GM21447 (cell line): ENCODE measurements around the gene TSPAN18.

Experiments used
- ATAC-seq: cut with Tn5 transposase; IDR thresholded peaks from one replicate; pipeline ENCODE4 v1.9.1; 2021; ENCODE audit not compliant: unreplicated experiment

Gene TSPAN18

DNA sequence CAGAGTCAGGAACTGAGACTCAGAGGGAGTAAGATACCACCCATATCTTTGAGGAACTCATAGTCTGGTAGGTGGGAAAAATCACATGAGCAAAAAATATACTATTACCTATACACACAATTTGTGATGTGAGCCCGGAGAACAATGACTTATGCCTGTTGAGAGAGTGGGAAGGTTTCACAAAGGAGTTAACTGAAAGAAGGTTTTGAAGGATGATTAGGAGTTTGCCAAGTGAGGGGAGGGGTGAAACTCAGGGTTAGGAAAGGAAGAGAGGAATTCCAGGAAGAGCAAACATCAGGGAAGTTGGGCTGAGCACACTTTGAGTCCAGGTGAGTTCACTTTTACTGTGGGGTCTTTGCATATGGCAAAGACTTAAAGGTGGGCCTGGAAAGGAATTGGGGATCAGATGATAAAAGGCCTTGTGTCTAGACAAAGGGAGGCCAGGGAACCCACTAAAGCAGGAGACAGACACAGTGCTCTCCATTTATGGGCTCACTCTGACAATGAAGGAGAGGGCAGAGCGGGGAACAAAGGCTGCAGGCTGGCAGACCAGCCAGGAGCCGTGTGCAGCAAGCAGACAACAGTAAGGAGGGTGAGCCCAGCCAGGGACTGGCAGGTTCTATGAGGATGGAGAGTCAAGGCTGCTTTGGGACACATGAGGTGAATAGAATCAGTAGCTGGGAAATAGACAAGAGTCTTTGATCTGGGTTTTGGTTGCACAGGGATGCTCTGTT, 33.1 kb downstream of the TSPAN18 start:
- ATAC-seq: no peak

DNA sequence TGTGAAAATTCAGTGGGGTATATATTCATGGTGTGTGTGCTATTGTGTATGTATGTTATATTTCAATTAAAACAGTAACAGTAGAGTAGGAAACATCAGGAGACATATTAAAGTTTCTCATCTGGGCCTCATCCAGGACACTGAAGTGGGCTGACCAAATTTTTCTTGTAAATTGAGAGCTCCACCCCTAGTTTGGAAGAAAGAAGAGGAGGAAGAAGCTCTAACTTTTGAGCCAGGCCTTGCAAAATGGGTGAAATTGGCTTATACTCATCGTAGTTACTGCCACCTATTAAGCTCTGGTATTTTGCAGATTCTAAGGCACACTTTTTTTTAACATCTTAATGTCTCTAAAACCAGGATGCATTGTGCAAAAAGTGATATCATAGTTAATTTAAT, 33.7 kb downstream of the TSPAN18 start:
- no peak for ATAC-seq

DNA sequence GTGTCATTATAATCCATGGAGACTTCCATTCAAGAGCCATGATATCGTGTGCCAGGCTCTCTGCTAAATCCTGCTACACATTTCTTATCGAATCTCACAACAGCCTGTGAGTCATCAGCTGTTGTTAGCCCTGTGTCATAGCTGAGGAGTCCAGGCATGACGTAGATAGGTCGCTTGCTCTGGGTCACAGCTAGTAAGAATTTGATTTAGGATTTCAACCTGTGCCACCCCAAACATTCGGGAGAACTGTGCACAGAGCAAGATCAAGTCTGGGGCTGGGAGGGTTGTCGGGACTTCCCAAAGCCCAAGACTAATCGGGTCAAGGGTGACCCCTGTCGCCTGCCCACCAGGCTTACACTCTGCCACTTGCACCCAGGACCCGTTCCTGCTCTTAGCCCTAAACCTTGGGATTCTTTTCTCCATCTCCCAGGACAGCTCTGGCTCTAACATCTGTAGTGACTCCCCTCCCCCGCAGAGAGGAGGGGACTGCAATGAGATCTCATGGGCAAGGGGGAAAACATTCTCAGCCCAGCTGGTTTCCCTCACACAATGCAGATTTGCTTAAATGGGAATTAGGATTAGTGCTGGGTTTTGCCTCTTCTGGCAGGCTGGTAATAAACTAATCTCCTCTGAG, 34.3 kb downstream of the TSPAN18 start:
- no peak for ATAC-seq

DNA sequence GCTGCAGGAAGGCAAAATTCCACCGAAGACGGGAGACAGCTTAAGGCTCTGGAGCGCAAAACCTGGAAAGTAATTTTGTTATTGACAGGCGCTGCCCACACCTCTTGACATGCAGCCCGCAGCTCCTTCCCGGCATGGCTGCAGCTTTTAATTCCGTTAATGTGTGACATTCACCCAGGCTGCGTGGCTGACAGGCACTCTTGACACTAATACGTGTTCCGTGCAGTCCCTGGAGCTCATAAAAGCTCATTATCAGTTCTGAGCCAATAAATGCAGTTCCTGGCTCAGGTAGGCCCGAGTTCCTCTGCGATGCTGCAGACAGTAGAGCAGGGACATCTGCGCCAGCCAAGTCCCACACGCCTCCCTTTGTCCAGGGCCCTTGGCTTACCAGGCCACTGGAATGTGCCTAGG, 34.8 kb downstream of the TSPAN18 start:
- ATAC-seq: no peak

DNA sequence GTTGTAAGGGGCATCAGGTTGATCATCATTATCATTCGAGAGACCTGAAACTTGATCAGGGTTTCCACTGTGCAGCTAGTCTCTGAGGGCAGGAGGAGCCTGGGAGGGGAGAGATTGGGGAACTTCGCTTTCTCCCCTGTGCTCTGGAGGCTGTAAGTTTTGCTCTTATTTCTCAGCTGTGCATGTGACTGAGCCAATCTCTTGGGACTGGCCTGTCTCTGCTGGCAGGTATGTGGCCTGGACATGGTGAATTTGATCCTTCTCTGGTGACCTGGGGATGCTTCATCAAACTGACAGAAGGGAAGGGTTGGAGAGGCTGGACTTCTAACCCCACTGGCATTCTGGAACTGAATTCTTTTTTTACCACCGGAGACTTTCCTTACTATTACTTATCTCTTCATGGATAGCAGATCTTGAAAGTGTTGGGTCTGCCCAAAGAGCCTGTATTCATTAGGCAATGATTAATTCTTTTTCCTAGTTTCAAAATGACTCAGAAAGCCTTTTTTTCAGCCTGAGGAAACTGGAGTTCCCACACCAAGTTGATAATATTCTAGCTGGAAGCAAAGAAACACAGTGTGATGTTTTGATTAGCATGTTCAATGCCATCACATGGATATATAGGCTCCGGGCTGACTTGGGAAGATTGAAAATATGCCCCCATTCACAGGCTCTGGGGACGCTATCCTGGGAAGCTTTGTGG, 36.5 kb downstream of the TSPAN18 start:
- no peak for ATAC-seq

DNA sequence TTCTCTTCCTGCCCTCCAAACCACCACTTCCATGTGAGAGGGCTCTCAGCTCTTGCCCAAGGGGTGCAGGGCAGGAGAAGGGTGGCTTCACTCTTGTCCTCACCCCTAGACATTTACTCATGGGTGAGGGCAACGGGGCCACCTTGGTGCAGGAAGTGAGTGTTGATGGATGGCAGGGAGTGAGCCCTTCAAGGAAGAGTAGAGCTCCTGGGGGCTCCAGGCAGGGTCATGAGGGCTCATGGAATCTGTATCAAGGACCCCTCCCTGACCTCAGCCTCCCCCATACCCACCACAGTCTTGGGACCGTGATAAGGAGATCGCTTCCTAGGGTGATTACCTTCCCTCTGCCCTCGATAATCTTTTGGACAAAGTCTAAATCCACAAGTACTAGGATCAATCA, 37.8 kb downstream of the TSPAN18 start:
- no peak for ATAC-seq

DNA sequence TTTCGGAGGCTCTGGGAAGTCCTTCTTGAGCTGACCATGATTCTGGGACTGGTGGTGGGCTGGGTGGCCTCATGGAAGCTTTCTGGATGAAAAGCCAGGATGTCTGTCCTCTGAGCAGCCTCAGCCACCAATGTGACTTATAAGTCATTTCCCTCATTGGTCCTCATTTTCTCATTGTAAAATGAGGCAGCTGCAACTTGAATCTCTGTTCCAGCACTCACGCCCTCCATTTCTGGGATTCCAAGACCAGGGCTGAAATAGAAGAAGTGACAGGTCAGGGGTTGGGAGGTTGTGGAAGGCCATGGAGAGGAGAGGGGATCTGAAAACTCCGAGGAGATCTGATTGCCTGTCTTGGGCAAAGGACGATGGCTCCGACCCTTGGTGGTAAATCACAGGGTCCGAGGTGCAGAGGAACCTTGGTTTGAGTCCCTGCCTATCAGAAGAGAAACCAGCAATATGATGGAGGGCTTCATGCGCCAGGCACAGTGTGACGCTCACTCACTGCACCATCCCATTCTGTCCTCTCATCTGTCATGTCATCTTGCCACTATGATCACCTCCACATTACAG, 38.3 kb downstream of the TSPAN18 start:
- ATAC-seq: no peak

DNA sequence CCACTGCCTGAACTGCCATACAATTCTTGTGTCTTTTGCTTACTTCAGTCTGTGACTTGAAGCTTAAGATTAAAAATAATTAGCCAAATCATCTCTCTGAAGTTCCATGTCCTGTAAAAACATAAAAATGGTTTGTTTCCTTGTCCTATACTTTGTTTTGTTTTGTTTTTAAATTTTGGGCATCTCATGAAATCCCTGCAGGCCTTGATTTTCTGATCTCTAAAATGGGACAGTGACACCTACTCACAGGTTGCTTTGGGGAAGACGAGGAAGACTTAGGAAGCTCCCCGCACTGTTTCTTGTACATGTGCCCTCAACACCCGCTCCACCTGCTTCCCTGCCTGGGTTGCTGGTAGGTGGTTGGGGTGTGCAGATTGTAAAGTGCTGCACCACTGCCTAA, 38.9 kb downstream of the TSPAN18 start:
- no peak for ATAC-seq

DNA sequence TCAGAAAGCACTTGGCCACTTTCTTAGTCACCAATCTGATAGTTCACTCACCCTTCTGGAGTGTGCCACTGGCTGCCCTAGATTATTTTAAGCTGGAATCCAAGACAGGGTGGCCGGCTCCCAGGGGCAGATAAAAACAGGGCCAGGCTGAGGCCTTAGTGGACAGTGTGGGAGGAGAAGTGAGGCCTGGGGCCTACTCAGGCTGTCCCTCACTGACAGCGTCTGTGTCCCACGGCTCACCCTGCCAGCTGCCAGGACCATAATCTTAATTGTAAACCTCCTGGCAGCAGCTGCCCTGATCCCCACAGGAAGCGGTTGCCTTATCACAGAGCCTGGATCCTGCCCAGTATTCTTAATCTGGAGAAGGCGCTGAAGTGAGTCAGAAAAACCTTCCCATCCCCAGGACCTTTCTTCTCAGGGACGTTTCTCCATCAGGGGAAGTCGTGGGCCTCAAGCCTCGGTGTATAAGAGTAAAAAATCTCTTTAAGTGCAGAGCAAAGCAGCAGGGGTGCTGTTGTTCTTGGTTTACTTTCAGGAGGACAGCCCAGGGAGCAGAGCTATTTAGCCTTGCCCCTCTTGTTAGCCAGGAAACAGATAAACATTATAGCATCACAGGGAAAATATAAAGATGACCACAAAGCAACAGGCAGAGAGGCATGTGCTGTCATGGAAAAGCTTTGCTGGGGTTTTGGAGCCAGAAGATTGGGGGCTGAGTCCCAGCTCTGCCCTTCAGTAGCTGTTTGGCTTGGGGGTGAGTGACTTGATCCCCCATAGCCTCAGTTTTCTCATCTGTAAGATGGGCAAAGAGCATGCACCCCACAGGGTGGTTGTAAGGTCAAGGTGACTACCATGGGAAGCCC, 39.6 kb downstream of the TSPAN18 start:
- ATAC-seq: no peak

DNA sequence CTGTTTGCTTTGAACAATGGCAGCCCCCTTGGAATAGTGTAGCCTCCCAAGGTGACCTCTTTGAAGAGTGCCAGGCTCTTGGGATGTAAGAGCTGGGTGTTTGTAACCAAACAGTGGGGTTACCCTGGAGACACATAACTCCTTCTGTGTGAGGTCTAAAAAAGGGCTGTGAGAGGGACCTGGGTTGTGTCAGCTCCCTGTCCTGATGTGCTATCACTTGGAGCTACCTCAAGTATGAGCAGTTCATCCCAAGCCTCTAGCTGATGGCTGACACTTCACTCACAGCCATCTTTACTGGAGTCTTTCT, 40.2 kb downstream of the TSPAN18 start:
- ATAC-seq: no peak

DNA sequence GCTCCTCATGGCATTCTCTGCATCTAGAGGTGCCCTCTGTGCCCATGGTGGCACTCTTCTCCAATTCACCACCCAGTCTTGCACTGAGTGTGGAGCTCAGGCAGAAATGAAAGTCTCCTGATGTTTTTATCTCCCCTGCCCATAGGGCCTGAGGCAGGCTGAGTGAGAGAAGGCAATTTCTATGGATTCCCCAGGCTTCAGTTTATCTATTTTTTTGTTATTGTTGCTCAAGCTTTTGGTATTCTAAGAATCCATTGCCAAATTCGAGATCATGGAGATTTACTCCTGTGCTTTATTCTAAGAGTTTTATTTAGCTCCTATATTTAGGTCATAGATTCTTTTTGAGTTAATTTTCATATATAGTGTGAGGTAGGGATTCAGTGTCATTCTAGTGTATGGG, 40.7 kb downstream of the TSPAN18 start:
- no peak for ATAC-seq

DNA sequence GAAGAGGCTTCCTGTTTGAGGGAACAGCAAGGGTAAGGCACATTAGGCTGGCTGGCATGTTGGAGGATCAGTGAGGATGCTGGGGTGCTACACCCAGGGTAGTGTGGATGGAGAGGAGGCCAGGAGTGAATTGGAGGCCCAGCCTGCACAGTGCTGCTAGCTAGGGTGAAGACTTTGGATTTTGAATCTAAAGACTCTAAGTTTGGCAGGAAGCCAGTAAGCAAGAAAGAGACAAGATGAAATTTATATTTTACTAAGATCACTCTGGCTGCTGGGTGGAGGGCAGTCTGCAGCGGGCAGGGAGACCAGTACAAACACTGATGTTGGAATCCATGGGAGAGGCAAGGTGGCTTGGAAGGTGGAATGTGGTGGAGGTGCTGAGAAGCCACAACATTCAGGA, 43.6 kb downstream of the TSPAN18 start:
- ATAC-seq: no peak

DNA sequence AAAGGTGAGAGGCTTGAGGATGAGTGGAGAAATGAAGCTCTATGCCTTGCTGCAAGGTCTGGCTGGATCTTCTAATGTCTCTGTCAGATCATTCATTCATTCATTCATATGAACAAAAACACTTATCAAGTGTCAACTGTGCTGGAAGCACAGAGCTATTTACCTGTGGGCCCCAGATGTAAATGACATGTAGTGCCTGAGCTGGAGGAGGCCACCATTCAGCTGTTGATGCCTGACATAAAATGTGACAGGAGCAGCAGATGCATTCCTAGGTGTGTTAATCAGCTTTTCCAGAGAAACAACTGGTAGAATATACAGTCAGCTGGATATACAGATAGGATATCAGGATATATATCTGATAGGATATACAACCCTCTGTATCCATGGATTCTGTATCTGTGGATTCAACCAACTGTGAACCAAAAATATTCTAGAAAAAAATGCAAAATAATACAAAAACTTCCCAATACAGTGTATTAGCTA, 44.5 kb downstream of the TSPAN18 start:
- no peak for ATAC-seq

DNA sequence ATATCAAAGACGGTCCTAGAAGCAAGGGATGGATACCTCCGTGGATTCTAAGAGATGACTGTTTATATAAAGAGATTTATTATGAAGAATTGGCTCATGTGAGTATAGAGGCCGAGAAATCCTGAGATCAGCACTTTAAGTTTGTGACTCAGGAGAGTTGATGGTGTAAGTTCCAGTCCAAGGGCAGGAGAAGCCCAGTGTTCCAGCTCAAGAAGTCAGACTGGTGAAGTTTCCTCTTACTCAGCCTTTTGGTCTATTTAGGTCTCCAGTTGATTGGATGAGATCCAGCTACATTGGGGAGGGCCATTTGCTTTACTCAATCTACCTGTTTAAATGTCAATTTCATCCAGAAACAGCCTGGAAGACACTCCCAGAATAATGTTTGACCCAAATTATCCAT, 45.1 kb downstream of the TSPAN18 start:
- no peak for ATAC-seq

DNA sequence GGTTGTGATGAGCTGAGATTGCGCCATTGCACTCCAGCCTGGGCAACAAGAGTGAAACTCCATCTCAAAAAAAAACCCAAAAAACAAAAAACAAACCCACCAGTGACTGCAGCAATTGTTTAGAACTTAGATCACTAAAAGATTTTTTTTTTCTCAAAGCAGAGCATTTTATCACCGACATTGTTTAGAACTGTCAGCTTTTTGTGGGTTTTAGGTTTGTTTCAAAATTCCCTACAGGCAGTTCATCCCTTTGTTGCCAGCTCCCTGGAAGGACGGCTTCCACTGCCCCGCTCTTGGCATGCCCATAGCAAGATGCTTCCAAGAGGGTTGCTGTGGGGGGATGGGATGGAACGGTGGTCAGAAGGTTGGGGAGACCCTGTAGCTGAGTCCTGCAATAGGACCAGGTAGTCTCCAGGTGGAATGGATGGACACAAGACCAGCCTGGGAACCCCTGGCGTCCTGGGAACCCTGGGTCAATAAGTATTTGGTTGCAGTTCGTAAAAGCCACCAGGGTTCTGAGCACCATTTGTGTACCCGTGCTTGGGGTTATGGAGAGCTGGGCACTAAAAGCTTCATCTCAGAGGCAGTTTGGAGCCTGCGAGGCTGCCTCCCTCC, 46.7 kb downstream of the TSPAN18 start:
- ATAC-seq: no peak

DNA sequence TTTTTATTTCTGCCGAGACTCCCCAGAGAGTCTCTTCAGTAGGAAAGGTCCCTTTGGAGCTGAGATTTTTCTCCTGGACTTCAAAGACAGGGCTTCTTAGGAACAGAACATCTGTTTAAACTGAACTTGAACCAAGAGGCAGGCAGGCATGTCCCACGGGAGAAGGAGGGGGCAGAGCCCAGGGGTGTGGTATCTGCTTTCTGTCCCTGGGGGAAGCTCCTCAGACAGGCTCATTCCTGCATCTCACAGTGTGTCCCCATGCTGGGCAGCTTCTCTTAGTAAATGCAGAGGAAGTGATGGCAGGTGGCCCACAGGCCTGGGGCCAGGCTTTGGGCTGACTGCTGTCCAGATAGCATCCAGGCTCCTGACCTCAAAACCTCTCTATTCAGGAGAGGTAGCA, 47.3 kb downstream of the TSPAN18 start:
- ATAC-seq: no peak

DNA sequence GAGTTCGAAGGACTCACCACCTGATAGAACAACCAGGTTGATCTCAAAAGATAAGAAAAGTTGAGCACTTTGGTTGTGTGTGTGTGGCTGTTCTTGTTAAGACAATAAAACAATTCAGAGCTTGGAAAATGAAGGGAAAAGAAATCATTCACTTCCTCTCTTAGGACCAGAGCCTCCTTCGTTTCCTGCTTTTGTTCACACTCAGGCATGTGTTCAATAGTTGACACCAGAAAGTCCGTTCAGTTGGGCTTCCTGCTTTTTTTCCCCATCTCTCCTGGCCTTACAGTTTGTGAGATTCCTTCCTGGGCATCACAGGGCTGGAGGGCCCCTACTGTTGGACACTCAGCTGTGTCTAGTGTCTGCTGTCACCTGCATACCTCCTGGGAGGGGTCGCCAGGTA, 48.0 kb downstream of the TSPAN18 start:
- no peak for ATAC-seq

DNA sequence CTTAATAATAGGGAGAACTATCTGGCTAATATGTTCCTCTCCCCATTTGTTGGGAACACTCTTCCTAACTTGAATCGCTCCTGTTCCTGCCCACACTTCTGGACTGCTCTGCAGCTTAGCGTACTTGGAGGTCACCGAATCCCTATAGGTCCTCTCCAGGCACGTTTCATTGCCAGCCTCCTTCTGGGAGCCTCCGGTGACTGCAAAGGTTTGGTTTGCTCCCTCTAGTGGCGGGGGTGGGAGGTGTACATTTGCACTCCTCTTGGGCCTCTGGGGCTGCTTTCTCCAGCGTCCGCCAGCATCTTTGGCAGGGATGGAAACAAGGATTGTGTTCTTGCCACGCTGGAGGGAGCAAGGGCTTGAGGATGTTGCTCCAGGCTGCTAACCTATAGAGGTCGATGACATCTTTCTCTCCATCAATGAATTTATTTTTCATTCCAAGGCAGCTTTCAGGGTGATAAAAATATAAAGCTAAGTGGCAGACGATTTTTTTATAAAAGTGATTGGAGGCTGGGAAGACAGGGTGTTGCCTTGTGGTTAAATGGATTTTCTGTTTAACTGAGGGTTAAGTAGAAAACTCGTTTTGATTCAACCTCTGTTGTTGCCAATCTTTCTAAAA, 48.7 kb downstream of the TSPAN18 start:
- ATAC-seq: no peak

DNA sequence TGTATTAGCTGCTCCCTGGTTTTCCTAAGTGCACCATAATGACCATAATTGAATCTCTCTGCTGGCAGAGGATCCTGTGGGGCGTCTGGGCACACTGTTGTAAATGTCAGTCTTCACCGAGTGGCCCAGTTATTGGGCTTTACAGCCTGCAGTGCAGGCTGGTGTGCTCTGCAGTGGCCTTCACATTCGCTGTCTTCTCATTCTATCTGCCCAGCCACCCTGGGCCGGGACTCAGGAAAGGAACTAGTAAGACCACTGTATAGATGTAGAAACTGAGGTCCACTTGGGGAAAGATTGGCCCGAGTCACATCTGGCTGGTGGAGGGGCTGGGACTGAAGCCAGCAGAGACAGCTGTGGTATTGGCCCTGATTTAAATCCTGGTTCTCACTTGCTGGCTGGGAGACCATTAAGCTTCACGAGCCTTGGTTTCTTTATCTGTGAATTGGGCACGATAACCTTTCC, 49.3 kb downstream of the TSPAN18 start:
- no peak for ATAC-seq

DNA sequence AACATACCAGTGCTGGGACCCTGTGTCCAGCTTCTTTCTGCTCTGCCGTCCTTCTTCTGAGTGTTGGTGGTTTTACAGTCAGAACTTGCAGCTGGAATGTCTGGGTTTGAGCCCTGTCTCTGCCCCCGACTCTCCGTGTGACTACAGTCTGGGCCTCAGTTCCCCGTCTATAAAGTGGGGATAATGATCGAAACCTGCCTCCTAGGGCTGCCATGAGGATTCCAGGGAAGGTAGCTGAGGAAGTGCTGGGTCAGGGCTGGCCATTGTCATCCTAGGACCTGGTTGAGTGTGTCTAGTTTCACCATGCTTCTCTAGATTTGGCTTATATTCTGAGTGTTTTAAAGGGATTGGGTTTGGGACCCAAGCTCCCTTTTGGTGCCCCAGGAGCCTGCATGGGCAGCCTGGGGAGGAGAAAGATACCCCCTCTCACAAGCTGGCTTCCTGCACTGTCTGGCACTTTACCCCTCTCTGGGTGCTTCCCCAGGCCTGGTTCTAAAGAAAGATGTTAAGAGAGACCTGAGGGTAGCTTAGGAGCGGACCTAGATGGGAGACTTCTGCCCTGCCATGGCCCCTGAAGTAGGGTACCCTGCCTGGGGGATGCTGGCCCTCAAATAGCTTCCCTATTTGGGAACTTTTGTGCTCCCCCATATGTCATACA, 49.9 kb downstream of the TSPAN18 start:
- no peak for ATAC-seq
